ENCODE results near the gene CCDC106. TPM values are rescaled to one million over a fixed set of nuclear protein-coding genes. Genes with fewer than 3 reads are reported as not detected.

Gene CCDC106
- total RNA-seq, 1 experiment from 2014 or later = 47.8 TPM

DNA sequence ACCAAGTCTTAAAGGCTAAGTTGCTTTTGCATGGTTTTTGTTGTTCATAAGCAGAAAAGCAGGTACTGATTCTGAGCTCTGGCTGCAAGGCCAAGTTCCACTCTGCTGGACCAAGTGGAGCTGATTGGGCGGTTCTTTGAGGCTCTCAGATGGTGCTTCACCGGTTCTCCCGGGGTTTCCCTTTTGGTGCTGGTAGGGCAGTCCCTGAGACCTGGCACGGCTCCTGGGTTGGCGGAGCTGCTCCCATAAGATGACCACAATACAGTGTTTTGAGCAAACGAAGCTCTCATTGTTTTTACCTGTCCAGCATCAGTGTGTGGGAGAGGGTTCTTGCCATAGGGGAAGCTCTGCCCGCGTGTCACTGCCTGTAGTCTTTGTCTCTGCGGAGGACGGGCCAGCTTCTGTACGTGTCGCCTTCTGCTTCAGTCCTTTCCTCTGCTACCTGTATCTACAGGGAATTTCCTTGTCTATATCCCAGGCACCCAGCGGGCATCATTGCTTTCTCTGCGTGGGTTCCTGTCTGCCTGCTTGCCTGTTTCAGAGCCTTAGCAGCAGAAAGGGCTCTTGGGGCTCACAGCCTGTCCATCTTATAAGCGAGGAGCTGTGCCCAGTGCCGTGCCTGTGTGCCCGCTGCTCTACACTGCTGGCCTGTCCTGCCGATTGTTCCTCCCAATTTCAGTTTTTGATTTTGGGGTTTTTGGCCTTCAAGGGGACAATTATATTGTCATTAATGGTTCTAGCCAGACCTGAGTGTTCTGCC, 9.2 kb downstream of the CCDC106 start:
- Histone ChIP-seq H3K9me3 (ENCODE audit: control insufficient read depth, insufficient read depth, low read depth, low read length) (no peaks in the 10 kb centered on the region), H3K4me1 (ENCODE audit: control insufficient read depth, insufficient read depth, low read length) (peaks cover 36% of the 10 kb centered on the region), H3K4me3 (ENCODE audit: low read depth in 2 of 2, low read length in 2 of 2) (peak overlapping the region; percentile 72 to 85), H3K36me3 (ENCODE audit: control insufficient read depth, insufficient read depth, low read length) (peaks cover 28% of the 10 kb centered on the region), H3K27me3 (ENCODE audit: control insufficient read depth, insufficient read depth, low read length) (no peaks in the 10 kb centered on the region), H3K27ac (ENCODE audit: low read length) (peak overlapping the region; percentile 99)
- POLR2A ChIA-PET = interaction anchor here (0.7 to 0.8 kb wide), 2 partner anchors 10 to 13 kb away, joined by 3 to 4 read pairs; no protein-coding TSS in a partner anchor
- DNase-seq (ENCODE audit: low read depth, low spot score) (no peak), ATAC-seq (no peak)
- BruUV-seq (replicated peaks) = no TSS peak
- in situ Hi-C loops (cut with HindIII; ENCODE audit: low pct_unique_long_range_greater_than_20kb, low sequenced_read_pairs) = no loop called here
- TF ChIP-seq, protein P1, sequence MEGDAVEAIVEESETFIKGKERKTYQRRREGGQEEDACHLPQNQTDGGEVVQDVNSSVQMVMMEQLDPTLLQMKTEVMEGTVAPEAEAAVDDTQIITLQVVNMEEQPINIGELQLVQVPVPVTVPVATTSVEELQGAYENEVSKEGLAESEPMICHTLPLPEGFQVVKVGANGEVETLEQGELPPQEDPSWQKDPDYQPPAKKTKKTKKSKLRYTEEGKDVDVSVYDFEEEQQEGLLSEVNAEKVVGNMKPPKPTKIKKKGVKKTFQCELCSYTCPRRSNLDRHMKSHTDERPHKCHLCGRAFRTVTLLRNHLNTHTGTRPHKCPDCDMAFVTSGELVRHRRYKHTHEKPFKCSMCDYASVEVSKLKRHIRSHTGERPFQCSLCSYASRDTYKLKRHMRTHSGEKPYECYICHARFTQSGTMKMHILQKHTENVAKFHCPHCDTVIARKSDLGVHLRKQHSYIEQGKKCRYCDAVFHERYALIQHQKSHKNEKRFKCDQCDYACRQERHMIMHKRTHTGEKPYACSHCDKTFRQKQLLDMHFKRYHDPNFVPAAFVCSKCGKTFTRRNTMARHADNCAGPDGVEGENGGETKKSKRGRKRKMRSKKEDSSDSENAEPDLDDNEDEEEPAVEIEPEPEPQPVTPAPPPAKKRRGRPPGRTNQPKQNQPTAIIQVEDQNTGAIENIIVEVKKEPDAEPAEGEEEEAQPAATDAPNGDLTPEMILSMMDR (IDR thresholded peaks at IDR 0.05) = no peak
- TF ChIP-seq TCF7L2 (IDR thresholded peaks at IDR 0.05; ENCODE audit: low read depth, low read length) (no peak), POLR2AphosphoS5 (IDR thresholded peaks at IDR 0.05; ENCODE audit: low read depth, low read length) (peak; percentile 43; the same call in 1 of the 2 replicates), SIN3A (IDR thresholded peaks at IDR 0.05; ENCODE audit: borderline replicate concordance, insufficient read depth, low read depth, low read length) (0 out of 2 replicates have a peak, but pooled peaks have one; percentile 26)
- TF ChIP-seq, protein P2, sequence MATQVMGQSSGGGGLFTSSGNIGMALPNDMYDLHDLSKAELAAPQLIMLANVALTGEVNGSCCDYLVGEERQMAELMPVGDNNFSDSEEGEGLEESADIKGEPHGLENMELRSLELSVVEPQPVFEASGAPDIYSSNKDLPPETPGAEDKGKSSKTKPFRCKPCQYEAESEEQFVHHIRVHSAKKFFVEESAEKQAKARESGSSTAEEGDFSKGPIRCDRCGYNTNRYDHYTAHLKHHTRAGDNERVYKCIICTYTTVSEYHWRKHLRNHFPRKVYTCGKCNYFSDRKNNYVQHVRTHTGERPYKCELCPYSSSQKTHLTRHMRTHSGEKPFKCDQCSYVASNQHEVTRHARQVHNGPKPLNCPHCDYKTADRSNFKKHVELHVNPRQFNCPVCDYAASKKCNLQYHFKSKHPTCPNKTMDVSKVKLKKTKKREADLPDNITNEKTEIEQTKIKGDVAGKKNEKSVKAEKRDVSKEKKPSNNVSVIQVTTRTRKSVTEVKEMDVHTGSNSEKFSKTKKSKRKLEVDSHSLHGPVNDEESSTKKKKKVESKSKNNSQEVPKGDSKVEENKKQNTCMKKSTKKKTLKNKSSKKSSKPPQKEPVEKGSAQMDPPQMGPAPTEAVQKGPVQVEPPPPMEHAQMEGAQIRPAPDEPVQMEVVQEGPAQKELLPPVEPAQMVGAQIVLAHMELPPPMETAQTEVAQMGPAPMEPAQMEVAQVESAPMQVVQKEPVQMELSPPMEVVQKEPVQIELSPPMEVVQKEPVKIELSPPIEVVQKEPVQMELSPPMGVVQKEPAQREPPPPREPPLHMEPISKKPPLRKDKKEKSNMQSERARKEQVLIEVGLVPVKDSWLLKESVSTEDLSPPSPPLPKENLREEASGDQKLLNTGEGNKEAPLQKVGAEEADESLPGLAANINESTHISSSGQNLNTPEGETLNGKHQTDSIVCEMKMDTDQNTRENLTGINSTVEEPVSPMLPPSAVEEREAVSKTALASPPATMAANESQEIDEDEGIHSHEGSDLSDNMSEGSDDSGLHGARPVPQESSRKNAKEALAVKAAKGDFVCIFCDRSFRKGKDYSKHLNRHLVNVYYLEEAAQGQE (IDR thresholded peaks at IDR 0.05; ENCODE audit: insufficient read depth in 1 of 2, low read depth in 2 of 2, low read length in 1 of 2) = no peak
- CTCF ChIA-PET = interaction anchor here (0.6 to 1.1 kb wide), 4 partner anchors 10 to 15 kb away, joined by 4 to 10 read pairs (median 6); no protein-coding TSS in a partner anchor
- intact Hi-C loops (cut with micrococcal nuclease; ENCODE audit: unreplicated experiment) = no loop called here

DNA sequence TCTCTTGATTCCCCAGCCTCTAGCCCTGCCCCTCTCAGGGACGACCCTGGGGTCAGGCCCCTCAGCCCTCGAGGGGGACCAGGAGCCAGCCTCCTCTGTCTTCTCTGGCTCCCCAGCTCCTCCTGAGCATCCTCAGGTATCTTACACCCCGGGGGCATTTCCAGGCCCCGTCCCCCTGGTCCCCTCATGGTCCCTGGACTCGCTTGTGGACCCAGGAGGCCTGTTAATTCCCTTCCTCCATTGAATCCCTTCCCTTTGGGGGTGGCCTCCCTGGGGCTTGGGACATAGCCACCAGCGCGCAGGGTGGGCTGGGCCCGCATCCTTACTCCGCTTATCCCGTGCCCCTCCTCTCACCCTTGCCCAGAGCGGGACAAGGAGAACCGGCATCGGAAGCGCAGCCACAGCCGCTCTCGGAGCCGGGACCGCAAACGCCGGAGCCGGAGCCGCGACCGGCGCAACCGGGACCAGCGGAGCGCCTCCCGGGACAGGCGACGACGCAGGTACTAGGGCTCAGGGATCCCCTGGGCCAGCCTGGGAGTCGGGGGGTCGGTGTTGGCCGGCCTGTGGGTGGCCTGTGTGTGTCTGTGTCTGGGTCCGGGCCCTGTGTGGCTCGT, 10.9 kb downstream of the CCDC106 start:
- peak overlapping the region; percentile 99 for H3K27ac ChIP-seq (ENCODE audit: low read length)
- H3K36me3 ChIP-seq (ENCODE audit: control insufficient read depth, insufficient read depth, low read length) = peaks cover 41% of the 10 kb centered on the region
- POLR2A ChIA-PET = no interaction called here
- H3K9me3 ChIP-seq (ENCODE audit: control insufficient read depth, insufficient read depth, low read depth, low read length) = no peaks in the 10 kb centered on the region
- DNase-seq (ENCODE audit: low read depth, low spot score) = no peak
- H3K27me3 ChIP-seq (ENCODE audit: control insufficient read depth, insufficient read depth, low read length) = no peaks in the 10 kb centered on the region
- H3K4me3 ChIP-seq (ENCODE audit: low read depth in 2 of 2, low read length in 2 of 2) = peak overlapping the region in 1 of 2 experiments; percentile 72; a peak in 2 of 4 replicates
- intact Hi-C loops (cut with micrococcal nuclease; ENCODE audit: unreplicated experiment) (no loop called here), in situ Hi-C loops (cut with HindIII; ENCODE audit: low pct_unique_long_range_greater_than_20kb, low sequenced_read_pairs) (no loop called here)
- CTCF ChIA-PET = no interaction called here
- ATAC-seq = no peak
- BruUV-seq (replicated peaks) = no TSS peak
- peaks cover 36% of the 10 kb centered on the region for H3K4me1 ChIP-seq (ENCODE audit: control insufficient read depth, insufficient read depth, low read length)
- no peak for TF ChIP-seq TCF7L2 (IDR thresholded peaks at IDR 0.05; ENCODE audit: low read depth, low read length)
- TF ChIP-seq, protein P2 (IDR thresholded peaks at IDR 0.05; ENCODE audit: insufficient read depth in 1 of 2, low read depth in 2 of 2, low read length in 1 of 2) = no peak
- TF ChIP-seq POLR2AphosphoS5 (IDR thresholded peaks at IDR 0.05; ENCODE audit: low read depth, low read length) = no peak
- TF ChIP-seq, protein P1 (IDR thresholded peaks at IDR 0.05) = no peak
- no peak for TF ChIP-seq SIN3A (IDR thresholded peaks at IDR 0.05; ENCODE audit: borderline replicate concordance, insufficient read depth, low read depth, low read length)
